ENCODE measurements around the gene CHST15. TPM values are rescaled to one million over a fixed set of nuclear protein-coding genes. Genes with fewer than 3 reads are reported as not detected.

CHST15 gene
- total and polyA plus RNA-seq, 11 donors = 0.88 to 27.1 (median 4.1) TPM

DNA sequence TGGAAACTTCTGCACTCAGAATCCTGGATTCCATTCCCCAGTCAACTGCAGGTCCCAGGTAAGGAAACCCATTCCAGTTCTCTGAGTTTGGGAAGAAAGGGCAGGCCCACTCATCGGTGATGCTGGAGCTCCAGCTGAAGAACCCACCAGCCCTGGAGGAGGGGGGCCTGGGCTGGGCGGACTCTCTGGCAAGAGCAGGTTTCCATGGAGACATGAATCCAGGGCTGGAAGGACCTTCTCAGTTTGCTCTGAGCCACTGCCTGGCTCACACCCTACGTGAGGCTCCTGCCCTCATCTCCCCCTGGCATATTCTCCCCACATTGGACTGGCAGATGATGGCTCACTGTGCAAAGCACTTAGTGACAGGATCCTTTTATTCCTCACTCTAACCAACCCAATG is 128.4 kb downstream of the CHST15 start:
- DNase-seq = no peak
- Histone ChIP-seq H3K36me3 (no peaks in the 10 kb centered on the region), H3K4me3 (no peak overlapping the region), H3K9me3 (peaks cover 0 to 11% (median 0%) of the 10 kb centered on the region in 12 donors), H3K27me3 (peaks cover 0 to 57% (median 33%) of the 10 kb centered on the region in 9 donors), H3K27ac (no peak overlapping the region), H3K4me1 (peaks cover 0 to 5% (median 0%) of the 10 kb centered on the region in 12 donors)
- intact Hi-C loops (cut with DNase I) = loop anchor here in 1 of 10 donors (10.0 kb wide), 1 partner anchor 830 kb away; the partner anchor contains the start of gene HMX3
- ATAC-seq = no peak
- no peak for TF ChIP-seq CTCF (IDR thresholded peaks at IDR 0.05)
- TF ChIP-seq POLR2A (IDR thresholded peaks at IDR 0.05) = no peak
- 71 to 100% (median 74%) methylated on average over 2 to 3 of the region's 3 CpGs for WGBS, 4 donors

GRCh38 chr10:123962756-123963530 is 130.5 kb downstream of the CHST15 start:
- intact Hi-C loops (cut with DNase I) = loop anchor here in 1 of 10 donors (10.0 kb wide), 1 partner anchor 828 kb away; the partner anchor contains the start of gene HMX3
- Histone ChIP-seq H3K36me3 (no peaks in the 10 kb centered on the region), H3K9me3 (peaks cover 0 to 11% (median 0%) of the 10 kb centered on the region in 12 donors), H3K4me1 (peaks cover 0 to 5% (median 0%) of the 10 kb centered on the region in 12 donors), H3K4me3 (no peak overlapping the region), H3K27ac (peak overlapping the region in 1 of 12 donors; percentile 53), H3K27me3 (peaks cover 0 to 37% (median 19%) of the 10 kb centered on the region in 9 donors)
- WGBS, 4 donors = 63 to 69% (median 67%) methylated on average over 8 to 10 of the region's 10 CpGs
- TF ChIP-seq POLR2A (IDR thresholded peaks at IDR 0.05) (no peak), CTCF (IDR thresholded peaks at IDR 0.05) (no peak)
- DNase-seq (no peak), ATAC-seq (no peak)

DNA sequence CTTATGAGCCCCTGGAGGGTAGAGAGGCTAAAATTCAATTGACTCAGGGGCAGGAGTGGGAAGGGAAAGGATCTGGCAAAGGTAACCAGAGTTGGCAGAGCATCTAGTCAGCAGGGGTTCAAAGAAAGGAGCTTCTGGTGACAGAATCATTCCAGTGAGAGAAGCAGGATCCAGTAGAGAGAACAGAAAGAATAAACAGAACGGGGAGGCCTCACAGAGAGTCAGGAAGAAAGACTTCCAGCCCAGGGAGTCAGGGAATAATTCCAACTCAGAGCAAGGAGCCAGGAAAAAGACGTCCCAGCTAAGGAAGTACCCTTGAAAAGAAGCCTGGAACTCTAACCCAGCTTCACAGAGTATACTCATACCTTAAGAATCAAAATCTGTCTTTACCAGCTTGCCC is 135.2 kb downstream of the CHST15 start:
- DNase-seq = no peak

More for the DNA sequence above, 135.2 kb downstream of the CHST15 start:
- intact Hi-C loops (cut with DNase I) = no loop called here
- Histone ChIP-seq H3K9me3 (peaks cover 0 to 19% (median 0%) of the 10 kb centered on the region in 12 donors), H3K4me1 (no peaks in the 10 kb centered on the region), H3K4me3 (no peak overlapping the region), H3K27ac (peak overlapping the region in 1 of 12 donors; percentile 76), H3K27me3 (peaks cover 0 to 16% (median 3%) of the 10 kb centered on the region in 9 donors), H3K36me3 (no peaks in the 10 kb centered on the region)
- WGBS, 4 donors = 22 to 47% (median 27%) methylated on average over 2 of the region's 2 CpGs
- ATAC-seq = no peak
- TF ChIP-seq POLR2A (IDR thresholded peaks at IDR 0.05) (no peak), CTCF (IDR thresholded peaks at IDR 0.05) (no peak)

Other genes with a start within 250 kb of the CHST15 start
- 10 to 100 TPM in 2 of 9 donors, 1 to 10 TPM in 7; 1.1 to 23.2 (median 5.8) TPM for gene CPXM2, start 201.8 kb downstream of the CHST15 start, total RNA-seq
- gene CPXM2, start 201.8 kb downstream of the CHST15 start, polyA plus RNA-seq = 1 to 10 TPM; 1.2 to 1.8 TPM